Measurements from ENCODE around the gene CFAP97D2.
A peak's percentile ranks its signal among the peaks of the same experiment; 100 is the strongest.
"Not testable (repeated sequence)": the region's sequence is repeated elsewhere in the genome, so short reads cannot be mapped to it uniquely, and the experiment has no call there.

Gene CFAP97D2

DNA sequence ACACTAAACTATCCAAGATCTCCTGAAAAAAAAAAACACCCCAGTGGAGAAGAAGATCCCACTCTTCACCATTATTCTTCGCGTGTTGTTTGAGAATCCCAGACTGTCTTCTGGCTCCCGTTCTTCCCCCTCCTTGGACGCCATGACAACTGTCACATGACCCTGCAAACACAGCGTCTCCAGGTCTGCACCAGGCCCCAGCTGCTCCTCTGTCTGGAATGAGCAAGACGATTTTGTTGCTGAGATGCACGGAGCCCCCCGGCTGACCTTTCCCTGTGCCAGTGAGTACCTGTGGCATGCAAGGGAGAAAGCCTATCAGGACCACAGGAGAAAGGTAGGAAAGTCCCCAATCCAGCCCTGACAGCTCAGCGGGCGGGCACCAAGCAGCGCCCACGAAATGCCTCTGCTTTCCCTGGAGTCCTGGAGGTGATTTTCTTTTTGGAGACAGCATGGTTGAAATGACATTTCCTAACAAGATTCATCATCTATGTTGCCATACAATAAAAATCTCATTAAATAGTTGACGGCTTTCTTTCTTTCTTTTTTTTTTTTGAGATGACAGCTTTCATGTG, at the start of gene CFAP97D2:
Gene CFAP97D2, plus strand, starts transcription at position 171 of the 572 bp plus-strand sequence. Its CDS starts 74 bp downstream, at position 245.
- no peak for DNase-seq (ENCODE audit: low read depth)

DNA sequence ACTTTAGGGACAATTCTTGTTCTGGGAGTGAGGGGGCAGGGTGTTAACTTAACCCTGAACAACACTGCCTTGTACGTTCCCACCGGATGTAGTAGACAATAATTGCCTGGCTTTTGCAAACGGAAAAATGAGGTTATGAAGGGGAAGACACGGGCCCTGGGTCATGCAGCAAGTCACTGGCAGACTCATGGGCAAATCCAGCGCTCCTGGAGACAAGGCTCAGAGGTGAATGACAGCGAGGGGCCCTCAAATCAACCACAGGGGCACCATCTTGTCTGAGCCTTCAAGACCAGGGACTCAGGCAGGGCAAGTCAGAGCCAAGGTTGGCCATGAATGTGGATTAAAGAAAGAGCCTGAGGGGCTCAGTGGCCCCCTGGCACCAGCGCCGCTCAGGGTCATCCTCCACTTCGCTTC, 49.4 kb upstream of the CFAP97D2 start:
- DNase-seq (ENCODE audit: low read depth) = no peak

DNA sequence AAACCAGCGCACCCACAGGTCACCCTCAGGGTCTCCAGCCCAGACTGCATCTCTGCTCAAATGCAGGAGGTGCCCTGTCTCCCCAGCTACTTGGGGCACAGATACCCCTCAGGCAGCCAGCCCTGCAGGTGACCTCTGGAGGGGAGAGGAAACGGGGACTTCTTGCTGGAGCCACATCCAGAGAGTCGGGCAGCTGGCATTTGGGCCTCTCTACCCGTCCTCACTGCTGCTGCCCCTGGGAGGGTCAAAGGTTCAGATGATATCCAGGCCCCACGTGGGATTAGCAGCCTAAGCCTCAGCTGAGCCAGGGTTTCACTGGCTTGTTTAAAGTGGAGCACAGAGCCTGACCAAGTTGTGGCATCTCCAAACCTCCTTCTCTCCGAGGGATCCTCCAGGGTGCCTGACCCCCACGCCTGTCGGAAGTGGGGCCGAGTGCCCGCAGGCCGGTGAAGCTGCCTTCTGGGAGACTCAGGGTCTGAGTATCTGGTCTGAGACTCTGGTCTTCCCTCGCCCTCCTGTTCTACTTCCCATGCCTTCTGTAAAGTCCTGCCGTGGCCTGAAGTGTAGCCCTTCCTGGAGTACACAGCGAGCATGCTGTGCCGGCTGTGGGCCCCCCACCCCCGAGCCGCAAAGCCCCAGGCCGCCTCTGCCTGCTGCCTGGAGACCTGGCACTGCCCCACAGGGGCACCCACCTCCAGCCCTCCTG, 48.8 kb upstream of the CFAP97D2 start:
- DNase-seq (ENCODE audit: low read depth) = no peak

DNA sequence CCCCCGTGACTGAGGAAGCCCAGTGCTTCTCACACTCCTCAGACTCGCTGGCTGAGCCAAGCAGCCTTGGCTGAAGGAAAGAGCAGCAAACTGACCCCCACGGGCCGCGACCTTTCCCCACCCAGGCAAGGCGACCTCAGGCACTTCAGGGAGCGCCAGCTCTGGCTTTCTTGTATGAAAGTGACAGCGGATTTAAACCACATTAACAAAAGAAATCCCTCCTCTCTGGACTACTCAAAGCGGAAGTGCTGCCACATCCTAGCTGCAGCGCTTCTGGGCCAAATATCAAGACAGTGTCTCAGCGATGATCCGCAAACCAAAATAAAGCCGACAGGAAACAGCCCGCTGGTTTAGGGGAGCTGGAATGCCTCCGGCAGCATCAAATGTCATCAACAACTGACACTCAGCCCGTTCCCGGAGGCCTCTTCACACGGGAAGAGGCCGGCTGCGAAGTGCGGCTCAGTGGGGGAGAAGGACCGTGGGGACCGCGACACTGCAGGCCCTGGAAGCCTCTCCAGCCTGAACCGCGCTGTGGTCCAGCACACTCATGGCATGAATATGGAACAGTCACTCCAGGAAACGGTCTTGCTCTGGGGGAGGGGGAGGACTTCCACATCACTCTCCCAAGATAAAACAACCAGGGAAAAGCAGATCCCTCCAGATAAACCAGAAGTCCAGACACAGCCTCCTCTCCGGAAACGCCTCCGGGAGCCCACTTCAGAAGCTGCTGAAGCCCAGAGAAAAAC, 48.0 kb upstream of the CFAP97D2 start:
- no peak for DNase-seq (ENCODE audit: low read depth)

DNA sequence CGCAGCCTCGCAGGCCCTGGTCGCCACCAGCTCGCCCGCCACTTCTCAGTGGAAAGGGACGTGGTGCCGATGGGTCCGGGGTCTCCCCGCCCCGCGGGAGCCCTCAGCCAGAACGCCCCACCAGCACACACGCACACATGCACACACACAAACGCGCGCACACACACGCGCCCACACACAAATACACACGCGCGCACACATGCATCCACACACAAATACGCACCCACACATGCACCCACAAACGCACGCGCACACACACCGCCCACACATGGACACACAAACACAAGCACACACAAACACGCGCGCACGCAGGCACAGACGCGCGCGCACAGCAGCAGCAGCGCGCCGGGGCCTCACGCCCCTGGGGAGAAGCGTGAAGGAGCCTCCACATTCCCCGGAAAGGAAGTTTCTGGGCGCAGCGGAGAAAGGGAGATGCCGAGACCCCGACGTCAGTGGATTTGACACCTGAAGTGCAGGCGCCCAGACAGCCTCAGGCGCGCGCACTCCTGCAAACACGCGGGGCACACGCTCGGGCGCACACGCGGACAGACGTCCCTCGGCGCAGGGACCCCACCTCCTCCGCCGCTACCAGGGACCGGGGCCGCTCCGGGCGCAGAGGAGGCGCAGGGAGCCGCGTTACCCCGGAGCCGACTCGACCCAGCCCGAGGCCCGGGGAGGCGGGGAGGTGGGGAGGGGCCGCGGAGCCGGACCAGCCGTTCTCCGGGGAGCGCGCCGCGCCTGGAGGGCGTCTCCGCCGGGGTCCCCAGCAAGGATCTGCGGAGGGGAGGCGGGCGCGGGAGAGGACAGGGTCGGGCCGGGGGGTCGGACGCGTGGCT, 47.3 kb upstream of the CFAP97D2 start:
- DNase-seq (ENCODE audit: low read depth) = no peak

DNA sequence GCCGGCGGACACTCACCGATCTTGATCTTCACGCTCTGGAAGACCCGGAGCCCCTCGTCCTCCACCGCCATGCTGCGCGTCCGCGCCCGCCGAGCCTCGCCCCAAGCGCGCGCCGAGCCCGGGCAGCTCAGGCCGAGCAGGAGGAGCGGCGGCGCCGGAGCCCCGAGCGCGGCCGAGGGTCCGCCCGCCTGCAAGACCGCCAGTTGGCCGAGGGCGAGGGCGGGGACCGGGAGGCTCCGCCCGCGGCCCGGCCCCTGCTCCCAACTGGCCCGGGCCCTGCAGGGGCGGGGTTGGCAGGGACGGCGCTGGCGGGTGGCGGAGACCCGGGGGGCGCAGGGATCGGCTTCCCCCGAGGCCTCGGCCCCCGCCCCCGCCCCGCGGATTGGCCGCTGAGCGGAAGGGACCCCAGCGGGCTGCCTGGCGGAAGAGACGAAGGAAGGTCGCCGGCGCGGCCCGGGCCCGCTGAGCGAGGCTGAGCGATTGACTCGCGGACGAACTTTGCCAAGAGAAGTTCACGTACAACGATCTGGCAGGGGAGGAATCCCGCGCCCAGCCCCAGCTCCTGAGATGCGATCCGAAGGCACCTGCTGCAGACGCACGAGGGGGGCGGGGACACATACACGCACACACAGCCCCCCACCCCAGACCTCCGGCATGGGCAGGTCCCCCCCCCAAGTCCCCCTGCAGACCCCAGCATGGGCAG, 46.5 kb upstream of the CFAP97D2 start, which contains the start of gene RASA3:
Gene RASA3, minus strand, starts transcription at position 205 of the 703 bp plus-strand sequence. Its CDS starts 134 bp downstream, at position 71.
- peak; percentile 51 for DNase-seq (ENCODE audit: low read depth)

DNA sequence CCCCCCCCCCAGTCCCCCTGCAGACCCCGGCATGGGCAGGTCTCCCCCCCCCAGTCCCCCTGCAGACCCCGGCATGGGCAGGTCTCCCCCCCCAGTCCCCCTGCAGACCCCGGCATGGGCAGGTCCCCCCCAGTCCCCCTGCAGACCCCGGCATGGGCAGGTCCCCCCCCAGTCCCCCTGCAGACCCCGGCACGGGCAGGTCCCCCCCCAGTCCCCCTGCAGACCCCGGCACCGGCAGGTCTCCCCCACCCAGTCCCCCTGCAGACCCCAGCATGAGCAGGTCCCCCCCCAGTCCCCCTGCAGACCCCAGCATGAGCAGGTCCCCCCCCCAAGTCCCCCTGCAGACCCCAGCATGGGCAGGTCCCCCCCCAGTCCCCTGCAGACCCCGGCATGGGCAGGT, 45.9 kb upstream of the CFAP97D2 start:
- DNase-seq (ENCODE audit: low read depth) = not testable (repeated sequence)

DNA sequence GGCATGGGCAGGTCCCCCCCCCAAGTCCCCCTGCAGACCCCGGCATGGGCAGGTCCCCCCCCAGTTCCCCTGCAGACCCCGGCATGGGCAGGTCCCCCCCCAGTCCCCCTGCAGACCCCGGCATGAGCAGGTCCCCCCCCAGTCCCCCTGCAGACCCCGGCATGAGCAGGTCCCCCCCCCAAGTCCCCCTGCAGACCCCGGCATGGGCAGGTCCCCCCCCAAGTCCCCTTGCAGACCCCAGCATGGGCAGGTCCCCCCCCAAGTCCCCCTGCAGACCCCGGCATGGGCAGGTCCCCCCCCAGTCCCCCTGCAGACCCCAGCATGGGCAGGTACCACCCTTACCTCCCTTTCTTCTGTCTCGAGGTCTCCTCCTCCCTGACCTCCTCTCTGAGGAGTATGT, 45.5 kb upstream of the CFAP97D2 start:
- not testable (repeated sequence) for DNase-seq (ENCODE audit: low read depth)

DNA sequence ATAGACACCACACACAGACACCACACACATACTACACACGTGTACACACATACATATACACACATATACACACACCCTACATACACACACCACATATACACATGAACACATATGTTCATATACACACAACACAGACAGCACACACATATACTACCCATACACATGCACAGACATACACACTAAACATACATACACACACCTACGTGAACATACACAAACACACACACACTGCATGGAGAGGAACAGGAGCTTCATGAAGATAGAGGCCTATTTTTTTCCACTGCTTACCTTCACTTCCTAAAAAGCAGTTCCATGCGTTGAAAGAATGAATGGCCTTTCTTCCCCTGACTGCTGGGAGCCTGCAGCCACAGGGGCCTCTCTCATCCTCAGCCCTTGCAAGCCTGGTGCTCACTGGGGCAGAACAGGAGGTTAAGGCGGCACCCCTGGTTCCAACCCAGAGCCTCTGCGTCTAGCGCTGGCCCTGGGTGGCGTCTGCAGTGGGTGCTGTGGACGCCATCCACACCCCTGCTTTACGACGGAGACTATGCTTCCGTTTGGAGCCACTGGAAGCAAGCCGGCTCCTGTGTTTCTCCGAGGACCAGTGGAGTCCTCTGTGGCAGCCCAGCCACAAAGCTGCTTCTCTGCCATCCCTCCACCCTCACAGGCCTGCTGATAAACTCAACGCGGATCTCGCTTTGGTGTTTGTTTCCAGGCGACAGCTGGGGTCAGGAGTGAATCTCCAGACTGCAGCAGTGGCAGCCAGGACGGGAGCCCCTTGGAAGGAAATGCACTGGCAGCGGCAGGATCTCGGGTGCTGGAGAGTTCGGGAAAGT, 44.7 kb upstream of the CFAP97D2 start:
- DNase-seq (ENCODE audit: low read depth) = no peak

DNA sequence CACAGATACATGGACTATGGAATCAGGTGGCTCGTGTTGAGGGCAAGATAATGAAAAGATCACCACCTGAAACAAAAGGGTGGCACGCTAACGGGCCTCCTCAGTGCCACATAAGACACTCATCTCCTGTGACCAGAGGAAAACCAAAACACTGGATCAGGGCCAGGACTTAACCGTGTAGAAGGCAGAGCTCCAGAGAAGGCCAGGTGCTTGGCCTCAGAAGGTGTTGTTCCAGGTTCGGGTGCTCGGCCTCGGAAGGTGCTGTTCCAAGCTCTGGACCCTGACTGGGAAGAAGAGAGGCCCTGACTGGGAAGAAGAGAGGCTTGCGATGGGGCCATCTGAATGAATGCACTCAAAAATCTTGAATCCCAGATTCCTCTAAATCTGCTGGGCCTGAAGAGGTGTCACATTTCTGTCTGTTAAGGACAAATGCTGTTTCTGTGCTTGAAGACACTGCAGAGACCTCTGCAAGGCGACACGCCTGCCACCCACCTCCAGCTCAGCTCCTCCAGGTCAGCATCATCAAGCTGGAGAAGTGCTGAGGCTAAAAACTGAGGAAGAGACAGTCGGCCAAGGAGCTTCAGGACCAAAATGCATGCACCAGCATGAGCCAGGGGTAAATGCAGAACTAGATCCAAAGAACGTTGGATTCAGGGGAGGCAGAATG, 44.0 kb upstream of the CFAP97D2 start:
- no peak for DNase-seq (ENCODE audit: low read depth)

DNA sequence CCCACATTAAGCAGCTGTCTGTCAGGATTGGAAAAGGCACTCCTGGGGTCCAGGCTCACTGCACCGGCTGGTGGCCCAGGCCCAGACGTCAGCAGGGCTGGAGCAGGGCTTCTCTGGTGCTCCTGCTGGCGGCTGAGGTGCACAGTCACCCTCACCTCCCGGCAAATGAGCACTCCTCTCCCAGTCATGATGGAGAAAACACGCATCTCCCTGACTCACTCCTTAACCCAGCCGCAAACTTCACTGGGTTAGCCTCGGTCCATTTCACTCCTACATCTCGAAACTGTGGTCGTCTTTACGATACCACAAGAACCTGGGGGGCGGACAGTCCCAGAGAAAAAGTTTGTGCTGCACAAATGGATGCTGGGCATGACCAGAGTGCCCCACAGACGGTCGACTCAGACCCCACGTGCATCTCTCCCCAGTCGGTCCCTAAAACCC, 43.3 kb upstream of the CFAP97D2 start:
- DNase-seq (ENCODE audit: low read depth) = no peak

DNA sequence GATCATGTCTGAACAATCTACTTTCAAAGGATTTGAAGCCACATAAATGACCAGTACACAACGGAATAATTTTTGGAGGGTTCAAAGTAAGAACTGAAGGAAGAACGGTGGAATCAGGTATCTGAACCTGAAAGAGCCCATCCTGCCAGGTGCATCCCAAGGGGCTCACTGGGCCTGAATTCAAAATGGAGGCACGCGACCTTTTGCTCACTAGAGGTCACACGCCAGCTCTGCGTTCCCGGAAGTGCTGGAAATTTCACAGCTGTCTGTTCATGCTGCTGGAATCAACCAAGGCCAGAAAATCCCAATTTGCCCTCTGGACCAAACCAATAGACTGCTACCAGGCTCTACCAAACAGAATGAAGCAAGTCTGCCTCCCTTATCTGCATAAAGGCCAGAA, 42.5 kb upstream of the CFAP97D2 start:
- DNase-seq (ENCODE audit: low read depth) = no peak

DNA sequence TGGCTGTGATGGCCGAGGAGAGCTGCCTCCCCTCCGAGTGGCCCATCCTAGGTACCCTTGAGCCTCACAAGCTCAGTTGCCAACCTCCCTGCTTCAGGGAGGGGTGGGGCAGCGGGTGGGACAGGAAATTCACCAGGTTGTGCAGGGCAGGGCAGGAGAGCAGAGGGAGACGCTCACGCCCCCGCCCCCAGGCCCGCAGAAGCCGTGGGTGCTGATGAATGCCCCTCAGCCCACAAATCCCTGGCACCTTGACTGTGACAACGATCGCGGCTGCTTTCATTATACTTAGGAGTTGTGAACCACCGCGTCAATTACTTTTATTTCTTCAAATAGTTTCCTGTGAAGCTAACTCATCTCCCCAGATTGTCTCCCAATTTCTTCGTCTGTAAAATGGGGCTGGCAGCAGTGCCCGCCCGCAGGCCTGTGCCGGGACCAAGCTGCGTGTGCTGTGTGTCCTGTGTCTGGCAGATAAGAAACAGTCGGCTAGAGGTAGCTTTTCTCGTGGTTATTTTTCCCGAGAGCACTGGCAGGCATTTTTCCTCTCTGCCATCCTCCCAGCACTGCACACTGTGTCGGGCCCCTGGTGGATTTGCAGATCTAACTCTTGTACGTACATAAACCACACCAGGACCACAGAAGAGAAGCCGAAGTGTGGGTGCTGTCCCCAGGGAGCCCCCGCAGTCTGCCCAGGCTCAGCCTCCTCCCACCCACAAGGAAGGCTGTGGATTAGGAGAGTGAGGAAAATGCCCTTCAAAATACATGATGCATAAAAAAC, 38.7 kb upstream of the CFAP97D2 start:
- DNase-seq (ENCODE audit: low read depth) = no peak

DNA sequence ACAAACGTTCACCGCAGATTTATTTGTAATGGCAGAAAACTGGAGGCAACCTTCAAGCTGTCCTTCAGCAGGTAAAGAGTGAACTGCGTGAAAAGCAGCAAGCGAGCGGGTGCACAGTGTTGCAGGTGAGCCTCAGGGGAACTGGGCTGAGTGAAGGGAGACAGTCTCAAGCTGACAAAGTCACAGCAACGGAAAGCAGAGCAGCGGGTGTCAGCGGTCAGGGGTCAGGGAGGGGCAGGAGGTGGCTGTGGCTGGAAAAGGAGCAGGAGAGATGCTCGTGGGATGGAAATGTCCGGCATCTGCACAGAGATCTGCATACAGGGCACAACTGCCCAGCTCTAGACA, 38.2 kb upstream of the CFAP97D2 start:
- no peak for DNase-seq (ENCODE audit: low read depth)

DNA sequence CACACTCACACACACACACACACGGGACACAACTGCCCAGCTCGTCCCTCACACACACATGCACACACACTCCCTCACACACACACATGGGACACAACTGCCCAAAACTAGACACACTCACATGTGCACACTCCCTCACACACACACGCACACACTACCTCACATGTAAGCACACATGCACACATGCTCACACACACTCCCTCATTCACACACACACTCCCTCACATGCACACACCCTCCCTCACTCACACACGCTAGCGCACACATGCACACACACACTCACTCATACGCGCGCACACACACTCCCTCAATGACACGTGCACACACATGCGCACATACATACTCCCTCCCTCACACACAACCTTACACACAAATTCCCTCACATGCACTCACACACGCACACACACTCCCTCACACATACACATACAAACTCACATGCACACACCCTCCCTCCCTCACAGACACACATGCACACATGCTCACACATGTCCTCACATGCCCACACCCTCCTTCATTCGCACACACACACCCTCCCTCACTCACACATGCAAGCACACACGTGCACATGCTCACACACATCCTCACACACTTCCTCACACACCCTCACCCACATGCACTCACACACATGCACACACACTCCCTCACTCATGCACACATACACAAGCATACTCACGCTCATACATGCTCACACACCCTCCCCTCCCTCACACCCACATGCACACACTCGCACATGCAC, 37.6 kb upstream of the CFAP97D2 start:
- no peak for DNase-seq (ENCODE audit: low read depth)

DNA sequence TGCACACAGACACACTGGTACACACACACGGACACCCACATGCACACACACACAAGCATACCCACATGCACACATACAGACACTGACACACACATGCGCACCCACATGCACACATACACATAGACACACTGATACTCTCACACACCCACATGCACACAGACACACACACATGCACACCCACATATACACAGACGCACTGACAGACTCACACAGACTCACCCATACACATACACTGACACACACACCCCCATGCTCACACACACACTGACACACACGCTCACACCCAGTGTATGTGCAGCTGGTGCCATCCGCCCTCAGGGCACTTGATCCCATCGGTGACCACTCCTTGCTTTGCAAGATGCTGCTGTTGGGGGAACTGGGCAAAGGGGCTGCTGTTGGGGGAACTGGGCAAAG, 36.9 kb upstream of the CFAP97D2 start:
- DNase-seq (ENCODE audit: low read depth) = no peak

DNA sequence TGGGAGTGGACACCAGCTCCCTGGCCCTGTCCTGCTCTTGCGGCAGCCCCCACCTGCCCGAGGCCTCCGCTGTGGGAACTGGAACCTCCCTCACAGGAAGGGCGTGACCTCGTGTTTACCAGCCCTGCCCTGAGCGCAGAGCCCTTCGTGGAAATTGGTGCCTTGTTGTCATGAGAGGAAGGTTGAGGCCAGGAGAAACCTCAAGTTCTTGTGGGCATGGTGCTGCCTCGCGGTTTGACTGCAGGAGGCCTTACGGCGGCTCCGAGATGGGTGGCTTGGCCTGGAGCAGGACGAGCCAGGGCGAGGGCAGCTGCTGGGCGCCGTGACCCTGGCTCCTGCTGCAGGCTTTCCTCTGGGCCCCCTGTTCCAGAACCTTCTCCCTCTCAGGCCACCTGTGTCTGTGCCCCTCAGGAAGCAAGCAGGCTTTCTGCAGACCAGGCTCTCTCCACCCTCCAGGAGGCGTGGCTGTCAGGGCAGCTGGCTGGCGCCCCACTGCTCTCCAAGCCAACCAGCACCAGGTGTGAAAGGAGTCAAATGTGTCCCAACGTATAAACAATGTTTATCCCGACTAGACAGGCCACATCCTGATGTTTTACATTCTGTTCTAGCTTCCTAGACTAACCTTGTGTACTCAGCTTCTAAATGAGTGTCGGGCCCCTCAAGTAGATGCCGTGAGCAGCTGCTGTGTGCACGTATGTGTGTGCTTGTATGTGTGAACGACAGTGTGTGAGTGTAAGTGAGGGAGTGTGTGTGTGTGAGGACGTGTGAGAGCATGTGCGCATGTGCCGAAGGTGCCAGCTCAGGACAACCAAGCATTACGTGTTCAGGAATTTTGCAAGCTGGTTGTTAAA, 36.2 kb upstream of the CFAP97D2 start:
- DNase-seq (ENCODE audit: low read depth) = peak; percentile 66
